Neutrophil (primary cell): Measurements from ENCODE around the gene CCDC3.

Experiments
- H3K27ac ChIP-seq: fragments of 200-600 bp; sonication (generic); 2 replicates; pipeline ENCODE4 v1.5.1; 2016; ENCODE audit warnings: mild to moderate bottlenecking, moderate library complexity
- H3K27me3 ChIP-seq: fragments of 200-600 bp; sonication (generic); 2 replicates; pipeline ENCODE4 v1.6.0; 2016; ENCODE audit warnings: mild to moderate bottlenecking
- H3K36me3 ChIP-seq: fragments of 200-600 bp; sonication (generic); 2 replicates; pipeline ENCODE4 v1.5.1; 2017
- H3K4me1 ChIP-seq, 2 experiments: fragments of 200-600 bp in 1 of 2; sonication (generic) in 1 of 2; 1 replicate in 1 of 2; 2 replicates in 1 of 2; pipeline versions ENCODE4 v1.5.1 to v1.6.1; 2013 to 2016; ENCODE audit warnings: low read depth in 1 of 2, low read length in 1 of 2, mild to moderate bottlenecking in 1 of 2, moderate library complexity in 1 of 2; ENCODE audit not compliant: control insufficient read depth in 1 of 2, insufficient read depth in 1 of 2
- H3K4me3 ChIP-seq, 2 experiments: fragments of 200-600 bp in 1 of 2; sonication (generic) in 1 of 2; 1 replicate in 1 of 2; 2 replicates in 1 of 2; pipeline ENCODE4 v1.5.1; 2013 to 2016; ENCODE audit warnings: low read depth in 1 of 2, low read length in 1 of 2, mild to moderate bottlenecking in 1 of 2, moderate library complexity in 1 of 2
- H3K9me3 ChIP-seq: fragments of 200-600 bp; sonication (generic); 2 replicates; pipeline ENCODE4 v1.5.1; 2016
- CTCF ChIP-seq: fragments of 200-600 bp; sonication (generic); IDR thresholded peaks from 2 replicates; pipeline ENCODE4 v1.5.1; 2016; ENCODE audit warnings: antibody characterized with exemption

Gene CCDC3

GRCh38 chr10:13046851-13047528, 45.5 kb upstream of the CCDC3 start:
- no peak overlapping the region for H3K4me3 ChIP-seq
- no peaks in the 10 kb centered on the region for H3K27me3 ChIP-seq
- no peaks in the 10 kb centered on the region for H3K9me3 ChIP-seq
- H3K36me3 ChIP-seq = no peaks in the 10 kb centered on the region
- no peaks in the 10 kb centered on the region for H3K4me1 ChIP-seq
- no peak for TF ChIP-seq CTCF
- H3K27ac ChIP-seq = no peak overlapping the region

GRCh38 chr10:13043520-13043919, 42.0 kb upstream of the CCDC3 start:
- H3K9me3 ChIP-seq = no peaks in the 10 kb centered on the region
- no peak overlapping the region for H3K27ac ChIP-seq
- no peaks in the 10 kb centered on the region for H3K27me3 ChIP-seq
- TF ChIP-seq CTCF = no peak
- no peaks in the 10 kb centered on the region for H3K36me3 ChIP-seq
- H3K4me1 ChIP-seq = no peaks in the 10 kb centered on the region
- no peak overlapping the region for H3K4me3 ChIP-seq

- H3K4me3 ChIP-seq = no peak overlapping the region
- H3K27me3 ChIP-seq = no peaks in the 10 kb centered on the region
- H3K27ac ChIP-seq = no peak overlapping the region
- no peak for TF ChIP-seq CTCF
- no peaks in the 10 kb centered on the region for H3K36me3 ChIP-seq
- no peaks in the 10 kb centered on the region for H3K9me3 ChIP-seq
- no peaks in the 10 kb centered on the region for H3K4me1 ChIP-seq
Observed at GRCh38 chr10:13039761-13040160, 38.2 kb upstream of the CCDC3 start.

- Histone ChIP-seq H3K27me3 (no peaks in the 10 kb centered on the region), H3K36me3 (no peaks in the 10 kb centered on the region), H3K4me3 (no peak overlapping the region), H3K4me1 (no peaks in the 10 kb centered on the region), H3K27ac (no peak overlapping the region), H3K9me3 (no peaks in the 10 kb centered on the region)
- TF ChIP-seq CTCF = no peak
Observed at GRCh38 chr10:13038391-13038790, 36.9 kb upstream of the CCDC3 start.

- Histone ChIP-seq H3K4me3 (no peak overlapping the region), H3K27me3 (no peaks in the 10 kb centered on the region), H3K4me1 (no peaks in the 10 kb centered on the region), H3K9me3 (no peaks in the 10 kb centered on the region), H3K36me3 (no peaks in the 10 kb centered on the region), H3K27ac (no peak overlapping the region)
- TF ChIP-seq CTCF = no peak
Observed at GRCh38 chr10:13037832-13038231, 36.3 kb upstream of the CCDC3 start.
